T follicular helper cell (primary cell): Measurements from ENCODE around the gene C12orf57.
A peak's percentile ranks its signal among the peaks of the same experiment; 100 is the strongest.

Experiments used
- DNase-seq: peaks from one replicate; pipeline ENCODE4 v3.0.0-alpha.2; 2020; ENCODE audit warnings: low read depth

C12orf57 gene

GRCh38 chr12:6917491-6918231 lies 26.2 kb upstream of the C12orf57 start:
- no peak for DNase-seq

- DNase-seq, result no peak
Observed at GRCh38 chr12:6919588-6919987, 24.2 kb upstream of the C12orf57 start.

- DNase-seq, result no peak
Observed at GRCh38 chr12:6921539-6921938, 22.3 kb upstream of the C12orf57 start.

GRCh38 chr12:6921996-6922946 lies 21.6 kb upstream of the C12orf57 start:
- DNase-seq, result no peak

GRCh38 chr12:6923003-6923732 lies 20.7 kb upstream of the C12orf57 start:
- DNase-seq, result no peak

GRCh38 chr12:6923851-6924250 lies 20.0 kb upstream of the C12orf57 start:
- no peak for DNase-seq

GRCh38 chr12:6925239-6925539 lies 18.6 kb upstream of the C12orf57 start:
- DNase-seq, result no peak

GRCh38 chr12:6925540-6926279 lies 18.1 kb upstream of the C12orf57 start:
- DNase-seq, result no peak

GRCh38 chr12:6927379-6928021 lies 16.3 kb upstream of the C12orf57 start, which contains the start of gene ATN1:
Gene ATN1 (plus strand): TSS chr12:6927959. CDS start chr12:6934002, 6,043 bp downstream.
- DNase-seq, result no peak

GRCh38 chr12:6928022-6928702 lies 15.7 kb upstream of the C12orf57 start:
- DNase-seq, result no peak

GRCh38 chr12:6928703-6929407 lies 15.0 kb upstream of the C12orf57 start:
- DNase-seq, result no peak

GRCh38 chr12:6929466-6930452 lies 14.1 kb upstream of the C12orf57 start:
- no peak for DNase-seq

GRCh38 chr12:6932766-6933165 lies 11.1 kb upstream of the C12orf57 start:
- DNase-seq, result no peak

- DNase-seq, result no peak
Observed at GRCh38 chr12:6934110-6934509, 9.7 kb upstream of the C12orf57 start.

- no peak for DNase-seq
Observed at GRCh38 chr12:6935371-6936193, 8.2 kb upstream of the C12orf57 start.

- DNase-seq, result no peak
Observed at GRCh38 chr12:6936194-6936635, 7.6 kb upstream of the C12orf57 start.

- DNase-seq, result peak; percentile 55
Observed at GRCh38 chr12:6936636-6937480, 7.0 kb upstream of the C12orf57 start.
